22Rv1 (cell line): ENCODE data around the gene FBXO39.

Experiments used
- CTCF ChIP-seq: fragments of 450-650 bp; IDR thresholded peaks from 2 replicates; pipeline ENCODE4 v1.5.1; 2017; ENCODE audit warnings: mild to moderate bottlenecking
- ZFX ChIP-seq: fragments of 450-650 bp; IDR thresholded peaks from 2 replicates; pipeline ENCODE4 v1.6.1; 2017; ENCODE audit warnings: antibody characterized with exemption, borderline replicate concordance

DNA sequence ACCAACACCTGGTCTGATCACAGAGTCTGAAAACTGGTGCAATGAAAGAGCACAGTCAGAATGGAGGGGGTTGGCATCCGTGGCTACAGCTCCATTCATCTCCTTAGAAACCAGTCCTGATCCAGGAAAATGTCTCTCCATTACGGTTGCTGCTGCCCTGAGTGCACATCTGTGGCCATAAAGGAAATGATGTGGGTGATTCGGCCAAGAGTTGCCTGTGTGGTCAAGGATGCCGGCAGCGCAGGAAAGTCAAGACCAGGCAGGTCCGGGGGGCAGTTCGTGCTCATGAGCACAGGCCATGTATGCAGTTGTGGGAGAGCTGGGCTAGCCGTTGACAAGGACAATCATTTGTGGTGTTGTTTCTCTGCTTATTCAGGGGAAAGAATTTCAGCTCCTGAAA lies 14.2 kb upstream of the FBXO39 start:
- TF ChIP-seq CTCF (no peak), ZFX (no peak)
